ENCODE results near the gene BAZ1B. TPM values are rescaled to one million over a fixed set of nuclear protein-coding genes. Genes with fewer than 3 reads are reported as not detected.
A peak's percentile ranks its signal among the peaks of the same experiment; 100 is the strongest.

The BAZ1B gene
- total and polyA plus RNA-seq, 12 donors = 14.5 to 65.5 (median 43.7) TPM

- WGBS, 4 donors = 87 to 92% (median 89%) methylated on average over 5 of the region's 5 CpGs
- peak in 1 of 7 donors; percentile 0 for DNase-seq
- intact Hi-C loops (cut with DNase I) = loop anchor here in 1 of 2 donors (5.0 kb wide), 1 partner anchor 125 kb away; no protein-coding TSS in a partner anchor
- Histone ChIP-seq H3K27me3 (no peaks in the 10 kb centered on the region), H3K4me3 (no peak overlapping the region), H3K4me1 (replicated peaks in 1 of 2) (peaks cover 2% of the 10 kb centered on the region in 2 donors), H3K9me3 (replicated peaks in 1 of 3) (no peaks in the 10 kb centered on the region), H3K27ac (no peak overlapping the region), H3K36me3 (replicated peaks in 1 of 2) (peaks cover 0 to 94% of the 10 kb centered on the region in 2 donors)
- TF ChIP-seq POLR2A (IDR thresholded peaks at IDR 0.05) (no peak), CTCF (IDR thresholded peaks at IDR 0.05) (no peak)
These were observed 74.9 kb downstream of the BAZ1B start for GRCh38 chr7:73447121-73447733.

GRCh38 chr7:73446682-73447081, 75.4 kb downstream of the BAZ1B start:
- DNase-seq = peak in 2 of 7 donors; percentile 40 to 55
- Histone ChIP-seq H3K9me3 (replicated peaks in 1 of 3) (no peaks in the 10 kb centered on the region), H3K27me3 (no peaks in the 10 kb centered on the region), H3K36me3 (replicated peaks in 1 of 2) (peaks cover 0 to 97% of the 10 kb centered on the region in 2 donors), H3K4me3 (no peak overlapping the region), H3K4me1 (replicated peaks in 1 of 2) (no peaks in the 10 kb centered on the region), H3K27ac (no peak overlapping the region)
- 47 to 52% (median 51%) methylated on average over 4 of the region's 4 CpGs for WGBS, 4 donors
- intact Hi-C loops (cut with DNase I) = loop anchor here in 1 of 2 donors (5.0 kb wide), 1 partner anchor 124 kb away; no protein-coding TSS in a partner anchor
- TF ChIP-seq CTCF (IDR thresholded peaks at IDR 0.05) = no peak

GRCh38 chr7:73443548-73444255, 78.4 kb downstream of the BAZ1B start:
- TF ChIP-seq CTCF (IDR thresholded peaks at IDR 0.05) (no peak), POLR2A (IDR thresholded peaks at IDR 0.05) (no peak)
- Histone ChIP-seq H3K4me1 (replicated peaks in 1 of 2) (no peaks in the 10 kb centered on the region), H3K36me3 (replicated peaks in 1 of 2) (peaks cover 0 to 83% of the 10 kb centered on the region in 2 donors), H3K27ac (peak overlapping the region in 1 of 5 donors; percentile 26), H3K9me3 (replicated peaks in 1 of 3) (no peaks in the 10 kb centered on the region), H3K4me3 (no peak overlapping the region), H3K27me3 (no peaks in the 10 kb centered on the region)
- intact Hi-C loops (cut with DNase I) = no loop called here
- peak in 1 of 7 donors; percentile 35 for DNase-seq
- WGBS, 4 donors = 74 to 80% (median 78%) methylated on average over 12 of the region's 12 CpGs

GRCh38 chr7:73442903-73443500, 79.1 kb downstream of the BAZ1B start:
- Histone ChIP-seq H3K27ac (no peak overlapping the region), H3K36me3 (replicated peaks in 1 of 2) (peaks cover 0 to 76% of the 10 kb centered on the region in 2 donors), H3K27me3 (no peaks in the 10 kb centered on the region), H3K4me1 (replicated peaks in 1 of 2) (no peaks in the 10 kb centered on the region), H3K4me3 (no peak overlapping the region), H3K9me3 (replicated peaks in 1 of 3) (no peaks in the 10 kb centered on the region)
- peak in 2 of 7 donors; percentile 33 to 53 for DNase-seq
- WGBS, 4 donors = 77 to 80% (median 79%) methylated on average over 11 of the region's 11 CpGs
- no peak for TF ChIP-seq CTCF (IDR thresholded peaks at IDR 0.05)
- no peak for TF ChIP-seq POLR2A (IDR thresholded peaks at IDR 0.05)
- intact Hi-C loops (cut with DNase I) = no loop called here

Measured in adrenal gland (tissue), 12 donors.